Measurements from ENCODE around the gene OTULINL. TPM values are rescaled to one million over a fixed set of nuclear protein-coding genes. Genes with fewer than 3 reads are reported as not detected.

The OTULINL gene
- under 0.01 and 0.36 TPM in 2 replicates for total RNA-seq

GRCh38 chr5:14581106-14581890, at the start of gene OTULINL:
OTULINL (plus strand) TSS chr5:14581792; CDS start chr5:14581895, 103 bp downstream.
- Histone ChIP-seq H3K4me1 (ENCODE audit: insufficient read depth, low read length) (peaks cover 8% of the 10 kb centered on the region), H3K79me2 (ENCODE audit: insufficient read depth, low read length) (no peaks in the 10 kb centered on the region), H3K4me2 (ENCODE audit: insufficient read depth, low read length) (peak within 1 kb of the TSS; percentile 81), H3K36me3 (ENCODE audit: insufficient read depth, low read length) (no peaks in the 10 kb centered on the region), H4K20me1 (ENCODE audit: insufficient read depth, low read length) (no peaks in the 10 kb centered on the region), H3K27ac (ENCODE audit: low read depth, low read length) (no peak within 1 kb of the TSS), H2AFZ (ENCODE audit: low read length) (peak within 1 kb of the TSS; percentile 77), H3K27me3 (ENCODE audit: insufficient read depth, low read length) (peaks cover 73% of the 10 kb centered on the region), H3K4me3 (ENCODE audit: insufficient read depth, low read length) (peak within 1 kb of the TSS; percentile 66), H3K9me3 (ENCODE audit: low read depth, low read length) (no peaks in the 10 kb centered on the region)
- TF ChIP-seq, protein P1, sequence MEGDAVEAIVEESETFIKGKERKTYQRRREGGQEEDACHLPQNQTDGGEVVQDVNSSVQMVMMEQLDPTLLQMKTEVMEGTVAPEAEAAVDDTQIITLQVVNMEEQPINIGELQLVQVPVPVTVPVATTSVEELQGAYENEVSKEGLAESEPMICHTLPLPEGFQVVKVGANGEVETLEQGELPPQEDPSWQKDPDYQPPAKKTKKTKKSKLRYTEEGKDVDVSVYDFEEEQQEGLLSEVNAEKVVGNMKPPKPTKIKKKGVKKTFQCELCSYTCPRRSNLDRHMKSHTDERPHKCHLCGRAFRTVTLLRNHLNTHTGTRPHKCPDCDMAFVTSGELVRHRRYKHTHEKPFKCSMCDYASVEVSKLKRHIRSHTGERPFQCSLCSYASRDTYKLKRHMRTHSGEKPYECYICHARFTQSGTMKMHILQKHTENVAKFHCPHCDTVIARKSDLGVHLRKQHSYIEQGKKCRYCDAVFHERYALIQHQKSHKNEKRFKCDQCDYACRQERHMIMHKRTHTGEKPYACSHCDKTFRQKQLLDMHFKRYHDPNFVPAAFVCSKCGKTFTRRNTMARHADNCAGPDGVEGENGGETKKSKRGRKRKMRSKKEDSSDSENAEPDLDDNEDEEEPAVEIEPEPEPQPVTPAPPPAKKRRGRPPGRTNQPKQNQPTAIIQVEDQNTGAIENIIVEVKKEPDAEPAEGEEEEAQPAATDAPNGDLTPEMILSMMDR (IDR thresholded peaks at IDR 0.05; ENCODE audit: extremely low read depth, low read depth, low read length) = no peak
- DNase-seq (ENCODE audit: insufficient read length, low spot score, missing footprints) = peak; percentile 98

DNA sequence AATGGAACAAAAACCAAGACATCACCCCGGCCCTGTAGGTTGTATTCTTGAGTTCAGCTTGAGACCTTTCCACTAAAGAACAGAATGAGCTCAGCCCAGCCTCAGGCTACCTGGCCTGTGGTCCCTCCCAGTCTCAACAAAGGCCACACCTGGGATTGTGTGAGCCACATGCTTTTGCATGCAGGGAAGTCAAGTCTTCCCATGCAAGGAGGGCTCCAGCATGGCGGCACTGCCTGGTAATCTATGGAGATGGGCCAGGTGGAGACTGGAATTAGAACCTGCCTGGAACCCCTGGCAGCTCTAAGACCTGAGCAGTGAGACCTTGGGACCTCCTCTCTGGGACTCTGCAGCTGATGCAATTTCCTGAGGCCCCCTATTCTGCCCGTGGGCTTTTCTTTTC, 49.4 kb upstream of the OTULINL start:
- Histone ChIP-seq H3K4me2 (ENCODE audit: insufficient read depth, low read length) (no peak overlapping the region), H4K20me1 (ENCODE audit: insufficient read depth, low read length) (no peaks in the 10 kb centered on the region), H3K4me3 (ENCODE audit: insufficient read depth, low read length) (no peak overlapping the region), H3K27me3 (ENCODE audit: insufficient read depth, low read length) (peaks cover 8% of the 10 kb centered on the region), H3K27ac (ENCODE audit: low read depth, low read length) (no peak overlapping the region), H3K4me1 (ENCODE audit: insufficient read depth, low read length) (no peaks in the 10 kb centered on the region), H3K9me3 (ENCODE audit: low read depth, low read length) (no peaks in the 10 kb centered on the region), H2AFZ (ENCODE audit: low read length) (no peak overlapping the region), H3K79me2 (ENCODE audit: insufficient read depth, low read length) (no peaks in the 10 kb centered on the region), H3K36me3 (ENCODE audit: insufficient read depth, low read length) (no peaks in the 10 kb centered on the region)
- DNase-seq (ENCODE audit: insufficient read length, low spot score, missing footprints) = no peak
- TF ChIP-seq, protein P1 (IDR thresholded peaks at IDR 0.05; ENCODE audit: extremely low read depth, low read depth, low read length) = no peak

- H3K79me2 ChIP-seq (ENCODE audit: insufficient read depth, low read length) = no peaks in the 10 kb centered on the region
- no peaks in the 10 kb centered on the region for H3K36me3 ChIP-seq (ENCODE audit: insufficient read depth, low read length)
- H3K4me1 ChIP-seq (ENCODE audit: insufficient read depth, low read length) = no peaks in the 10 kb centered on the region
- TF ChIP-seq, protein P1 (IDR thresholded peaks at IDR 0.05; ENCODE audit: extremely low read depth, low read depth, low read length) = no peak
- H3K27me3 ChIP-seq (ENCODE audit: insufficient read depth, low read length) = peaks cover 8% of the 10 kb centered on the region
- no peaks in the 10 kb centered on the region for H3K9me3 ChIP-seq (ENCODE audit: low read depth, low read length)
- H4K20me1 ChIP-seq (ENCODE audit: insufficient read depth, low read length) = no peaks in the 10 kb centered on the region
- no peak overlapping the region for H3K27ac ChIP-seq (ENCODE audit: low read depth, low read length)
- peak overlapping the region; percentile 50 for H3K4me2 ChIP-seq (ENCODE audit: insufficient read depth, low read length)
- no peak overlapping the region for H2AFZ ChIP-seq (ENCODE audit: low read length)
- no peak for DNase-seq (ENCODE audit: insufficient read length, low spot score, missing footprints)
- H3K4me3 ChIP-seq (ENCODE audit: insufficient read depth, low read length) = no peak overlapping the region
These were observed 46.8 kb upstream of the OTULINL start for GRCh38 chr5:14534773-14535172.

DNA sequence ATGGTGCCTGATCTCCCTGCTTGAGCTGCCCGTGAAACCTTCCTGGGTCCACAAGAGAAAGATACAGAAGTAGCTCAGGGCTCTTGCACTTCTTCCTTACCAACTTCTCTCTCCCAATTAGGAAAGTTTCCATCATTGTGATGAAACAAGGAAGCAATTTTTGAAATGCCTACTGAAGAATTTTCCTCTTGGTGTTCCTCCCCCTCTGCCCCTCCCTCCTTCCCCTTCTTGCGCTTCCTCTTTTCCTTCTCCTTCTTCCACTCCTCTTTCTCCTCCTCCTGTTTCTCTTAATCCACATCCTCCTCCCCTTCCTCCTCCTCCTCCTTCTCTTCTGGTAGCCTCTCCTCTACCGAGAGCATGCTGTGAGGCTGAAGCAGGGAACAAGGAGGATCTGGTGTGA, 36.3 kb upstream of the OTULINL start:
- H3K4me1 ChIP-seq (ENCODE audit: insufficient read depth, low read length) = no peaks in the 10 kb centered on the region
- H2AFZ ChIP-seq (ENCODE audit: low read length) = no peak overlapping the region
- peaks cover 16% of the 10 kb centered on the region for H3K27me3 ChIP-seq (ENCODE audit: insufficient read depth, low read length)
- H3K79me2 ChIP-seq (ENCODE audit: insufficient read depth, low read length) = no peaks in the 10 kb centered on the region
- H4K20me1 ChIP-seq (ENCODE audit: insufficient read depth, low read length) = no peaks in the 10 kb centered on the region
- no peak overlapping the region for H3K4me3 ChIP-seq (ENCODE audit: insufficient read depth, low read length)
- TF ChIP-seq, protein P1 (IDR thresholded peaks at IDR 0.05; ENCODE audit: extremely low read depth, low read depth, low read length) = no peak
- H3K9me3 ChIP-seq (ENCODE audit: low read depth, low read length) = no peaks in the 10 kb centered on the region
- H3K36me3 ChIP-seq (ENCODE audit: insufficient read depth, low read length) = no peaks in the 10 kb centered on the region
- DNase-seq (ENCODE audit: insufficient read length, low spot score, missing footprints) = no peak
- H3K4me2 ChIP-seq (ENCODE audit: insufficient read depth, low read length) = no peak overlapping the region
- no peak overlapping the region for H3K27ac ChIP-seq (ENCODE audit: low read depth, low read length)
